NT2/D1 (cell line): ENCODE results near the gene GP9.
A peak's percentile ranks its signal among the peaks of the same experiment; 100 is the strongest.

Experiments
- DNase-seq: peaks from one replicate; pipeline ENCODE4 v3.0.0-alpha.2; 2011; ENCODE audit warnings: low read depth, low spot score
- H3K27me3 ChIP-seq: 2 replicates; pipeline ENCODE4 v1.6.0; 2011; ENCODE audit warnings: mild to moderate bottlenecking; ENCODE audit not compliant: insufficient read length, insufficient read depth
- H3K36me3 ChIP-seq: 2 replicates; pipeline ENCODE4 v1.6.1; 2011; ENCODE audit warnings: mild to moderate bottlenecking, low read length, mixed read lengths; ENCODE audit not compliant: insufficient read depth, insufficient read length
- H3K4me1 ChIP-seq: 2 replicates; pipeline ENCODE4 v1.5.1; 2011; ENCODE audit not compliant: insufficient read depth, insufficient read length
- H3K4me3 ChIP-seq: 2 replicates; pipeline ENCODE4 v1.5.1; 2011; ENCODE audit warnings: low read depth; ENCODE audit not compliant: insufficient read length
- H3K9ac ChIP-seq: 2 replicates; pipeline ENCODE4 v1.6.0; 2011; ENCODE audit warnings: low read depth; ENCODE audit not compliant: insufficient read length
- H3K9me3 ChIP-seq: 2 replicates; pipeline ENCODE4 v1.5.1; 2011; ENCODE audit warnings: mild to moderate bottlenecking, low read length; ENCODE audit not compliant: insufficient read depth
- SUZ12 ChIP-seq: IDR thresholded peaks from 2 replicates; pipeline ENCODE4 v1.6.1; 2011; ENCODE audit not compliant: insufficient read length, insufficient read depth; ENCODE audit errors: extremely low read depth
- YY1 ChIP-seq: IDR thresholded peaks from 2 replicates; pipeline ENCODE4 v1.6.1; 2011; ENCODE audit not compliant: insufficient read length, insufficient read depth
- ZNF274 ChIP-seq: IDR thresholded peaks from 2 replicates; pipeline ENCODE4 v1.6.1; 2011; ENCODE audit warnings: mild to moderate bottlenecking, low read depth, low read length

Gene GP9

DNA sequence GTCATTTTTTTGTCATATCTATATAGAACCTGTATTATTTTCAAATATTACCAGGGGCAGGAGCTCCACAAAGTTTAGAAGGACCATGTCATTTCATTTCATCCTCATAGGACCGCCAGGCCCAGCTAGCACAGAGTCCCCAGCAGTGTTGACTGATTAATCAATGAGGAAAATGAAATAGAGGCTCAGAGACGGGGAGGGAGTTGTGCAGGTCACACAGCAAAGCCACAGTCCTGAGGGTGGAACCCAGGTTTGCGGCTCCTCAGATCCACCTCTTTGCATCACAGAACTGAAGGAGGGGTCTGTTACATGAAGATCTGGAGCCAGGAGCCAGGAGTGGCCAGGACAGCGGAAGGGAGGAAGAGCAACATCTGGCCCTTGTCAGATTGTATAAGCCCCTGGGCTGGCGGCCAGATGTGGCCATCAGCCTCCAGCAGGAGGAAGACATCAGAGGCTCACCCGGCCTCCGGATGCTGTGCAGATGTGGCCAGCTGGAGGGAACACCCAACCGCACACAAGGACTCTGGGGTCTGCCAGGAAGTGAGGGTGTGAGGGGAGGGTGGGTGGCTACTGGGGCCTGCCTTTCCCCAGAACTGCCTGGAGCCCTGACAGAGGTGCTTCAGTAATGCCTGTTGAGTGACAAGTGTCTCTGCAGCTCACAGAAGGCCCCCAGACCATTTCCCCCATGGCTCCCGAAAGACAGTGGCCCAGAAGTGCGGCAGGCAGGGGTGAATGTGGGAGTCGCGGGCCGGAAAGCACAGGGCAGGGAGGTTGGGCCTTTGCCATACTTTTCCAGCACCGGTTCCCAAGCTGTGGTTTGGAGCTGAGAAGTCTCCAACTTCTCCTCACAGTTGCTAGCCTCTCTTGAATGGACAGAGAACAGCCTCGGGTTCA is 38.2 kb upstream of the GP9 start:
- no peak for DNase-seq
- H3K4me3 ChIP-seq: no peak overlapping the region
- no peaks in the 10 kb centered on the region for H3K36me3 ChIP-seq
- H3K4me1 ChIP-seq: no peaks in the 10 kb centered on the region
- H3K9ac ChIP-seq: no peak overlapping the region
- no peaks in the 10 kb centered on the region for H3K27me3 ChIP-seq
- no peaks in the 10 kb centered on the region for H3K9me3 ChIP-seq
- TF ChIP-seq ZNF274 (no peak), SUZ12 (no peak), YY1 (no peak)

DNA sequence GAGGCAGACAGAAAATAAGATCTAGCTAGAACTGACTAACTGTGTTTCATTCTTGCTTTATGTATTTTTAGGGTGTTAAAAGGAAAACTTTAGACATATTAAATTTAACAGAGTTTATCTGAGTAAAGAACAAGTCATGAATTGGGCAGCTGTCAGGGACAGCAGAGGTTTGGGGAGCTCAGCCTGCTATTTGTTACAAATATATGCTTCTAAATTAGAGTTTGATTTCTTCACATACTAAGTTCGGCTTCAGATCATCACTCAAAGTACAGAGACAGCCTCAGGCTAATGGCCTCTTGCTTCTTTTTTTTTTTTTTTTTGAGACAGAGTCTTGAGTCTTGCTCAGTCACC is 37.6 kb upstream of the GP9 start:
- H3K4me1 ChIP-seq: no peaks in the 10 kb centered on the region
- H3K9me3 ChIP-seq: no peaks in the 10 kb centered on the region
- H3K9ac ChIP-seq: no peak overlapping the region
- no peak for TF ChIP-seq YY1
- no peak for TF ChIP-seq ZNF274
- no peak overlapping the region for H3K4me3 ChIP-seq
- no peak for DNase-seq
- no peaks in the 10 kb centered on the region for H3K27me3 ChIP-seq
- no peaks in the 10 kb centered on the region for H3K36me3 ChIP-seq

DNA sequence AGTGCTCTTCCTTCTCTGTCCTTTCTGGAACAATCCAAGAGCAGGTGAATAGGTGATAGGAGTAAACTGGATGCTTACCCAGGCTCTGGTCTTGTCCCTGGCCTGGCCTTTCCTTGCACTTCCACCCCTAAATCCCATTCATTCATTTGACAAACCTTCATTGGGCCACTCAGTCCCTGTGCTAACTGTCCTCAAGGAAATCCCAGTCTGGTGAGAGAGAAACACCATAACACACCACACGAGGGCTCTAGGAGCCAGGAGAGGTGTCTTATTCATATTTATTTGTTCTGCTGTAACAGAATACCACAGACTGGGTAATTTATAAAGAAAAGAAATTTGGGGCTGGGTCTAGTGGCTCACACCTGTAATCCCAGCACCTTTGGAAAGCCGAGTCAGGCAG is 36.7 kb upstream of the GP9 start:
- no peak overlapping the region for H3K9ac ChIP-seq
- H3K4me3 ChIP-seq: no peak overlapping the region
- DNase-seq: no peak
- no peaks in the 10 kb centered on the region for H3K9me3 ChIP-seq
- no peak for TF ChIP-seq SUZ12
- TF ChIP-seq ZNF274: no peak
- TF ChIP-seq YY1: no peak
- no peaks in the 10 kb centered on the region for H3K27me3 ChIP-seq
- H3K4me1 ChIP-seq: no peaks in the 10 kb centered on the region
- no peaks in the 10 kb centered on the region for H3K36me3 ChIP-seq

DNA sequence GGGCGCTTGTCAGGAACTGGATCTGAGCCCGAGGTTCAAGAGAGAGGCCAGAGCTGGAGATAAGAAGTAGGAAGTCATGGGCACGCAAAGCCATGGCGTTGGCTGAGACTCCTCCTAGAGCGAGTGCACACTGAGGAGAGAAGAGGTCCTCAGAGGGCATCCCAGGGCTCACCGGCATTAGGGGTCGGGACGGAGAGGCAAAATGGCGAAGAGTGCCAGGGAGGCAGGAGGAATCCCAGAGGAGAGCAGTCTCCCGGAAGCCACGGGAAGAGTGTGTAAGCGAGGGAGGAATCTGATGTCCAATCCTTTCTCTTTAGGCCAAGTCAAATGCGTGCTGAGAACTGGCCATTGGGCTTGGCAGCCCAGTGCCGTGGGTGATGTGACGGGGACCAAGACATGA is 35.5 kb upstream of the GP9 start:
- no peaks in the 10 kb centered on the region for H3K4me1 ChIP-seq
- H3K9ac ChIP-seq: no peak overlapping the region
- no peaks in the 10 kb centered on the region for H3K36me3 ChIP-seq
- DNase-seq: no peak
- peaks cover under 1% of the 10 kb centered on the region; the same call in 1 of the 2 replicates for H3K9me3 ChIP-seq
- TF ChIP-seq SUZ12: no peak
- no peak for TF ChIP-seq ZNF274
- TF ChIP-seq YY1: no peak
- H3K4me3 ChIP-seq: no peak overlapping the region
- H3K27me3 ChIP-seq: no peaks in the 10 kb centered on the region

DNA sequence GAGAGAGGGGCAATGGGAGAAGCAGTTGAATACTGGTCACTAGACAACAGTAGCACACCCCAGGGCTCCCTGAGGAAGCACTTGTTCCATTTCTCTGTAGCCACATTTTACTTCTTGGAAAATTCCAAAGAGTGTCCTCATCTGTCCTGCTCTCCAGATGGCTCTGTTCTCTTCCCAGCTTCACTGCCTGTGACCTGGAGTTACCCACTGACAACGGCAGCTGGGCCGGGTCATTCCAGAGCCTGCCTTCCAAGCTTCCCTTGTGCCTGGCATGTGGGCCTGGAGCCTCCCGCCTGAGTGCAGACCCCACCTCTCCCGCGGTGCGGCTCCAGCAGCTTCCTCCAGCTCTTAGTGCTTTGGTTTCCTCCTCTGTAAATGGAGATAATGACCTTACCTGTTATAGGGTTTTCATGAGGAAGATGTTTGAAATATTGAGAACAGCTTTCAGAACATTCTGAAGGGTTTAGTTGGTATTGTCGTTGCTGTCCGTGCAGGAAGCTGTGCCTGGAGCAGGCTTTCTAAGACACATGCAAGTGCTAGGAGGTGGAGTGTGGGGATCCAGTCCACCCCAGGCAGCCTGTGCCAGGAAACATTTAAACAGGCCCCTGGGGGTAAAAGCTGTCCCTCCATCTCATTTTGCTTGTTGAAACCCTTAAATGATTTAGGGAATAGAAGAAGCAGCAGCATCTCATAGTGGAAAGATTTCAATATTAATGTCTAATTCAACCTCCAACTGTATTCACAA is 34.7 kb upstream of the GP9 start:
- DNase-seq: no peak
- no peak overlapping the region for H3K4me3 ChIP-seq
- TF ChIP-seq SUZ12 (no peak), ZNF274 (no peak), YY1 (no peak)
- no peak overlapping the region for H3K9ac ChIP-seq
- H3K27me3 ChIP-seq: no peaks in the 10 kb centered on the region
- H3K9me3 ChIP-seq: peaks cover 4% of the 10 kb centered on the region; the same call in 1 of the 2 replicates
- no peaks in the 10 kb centered on the region for H3K36me3 ChIP-seq
- no peaks in the 10 kb centered on the region for H3K4me1 ChIP-seq

DNA sequence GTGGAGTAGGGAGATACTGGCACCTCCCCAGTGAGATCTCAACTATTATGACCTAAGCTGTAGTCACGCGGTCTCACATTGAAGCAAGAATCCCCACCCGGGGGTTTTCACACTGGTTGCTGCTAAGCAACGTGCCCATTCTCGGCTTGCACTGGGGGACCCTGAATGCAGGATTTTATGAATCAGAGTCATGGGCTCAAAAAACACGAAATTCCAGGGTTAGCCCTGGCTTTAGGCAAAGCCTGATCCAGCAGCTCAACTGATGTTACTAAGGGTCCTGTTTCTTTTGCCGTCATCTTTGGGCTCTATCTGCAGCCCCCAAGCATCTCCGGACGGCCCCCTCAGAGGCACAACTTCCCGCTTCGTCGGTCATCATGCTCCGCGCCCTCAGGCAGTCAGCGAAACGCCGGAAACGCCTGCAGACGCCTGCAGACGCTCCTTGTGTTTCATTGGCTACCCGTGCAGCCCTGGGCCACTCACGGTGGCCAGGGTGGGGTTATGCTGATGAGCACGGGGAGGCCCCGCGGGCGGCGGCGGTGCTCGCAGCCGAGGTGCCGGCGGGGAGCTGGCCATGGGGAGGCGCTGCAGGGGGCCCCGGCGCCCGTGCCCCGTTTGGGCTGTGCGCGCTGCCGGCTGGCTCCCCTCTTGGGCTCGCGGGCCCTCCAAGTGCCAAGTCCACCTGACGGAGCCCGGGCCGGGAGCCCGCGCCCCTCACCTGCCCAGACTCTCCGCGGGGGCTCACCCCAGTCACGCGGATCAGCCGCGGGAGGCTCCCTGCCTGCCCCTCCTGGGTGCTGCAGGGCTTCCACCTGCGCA is 33.6 kb upstream of the GP9 start:
- peak overlapping the region; percentile 58 for H3K9ac ChIP-seq
- peak overlapping the region; percentile 35 for H3K4me3 ChIP-seq
- no peaks in the 10 kb centered on the region for H3K27me3 ChIP-seq

DNA sequence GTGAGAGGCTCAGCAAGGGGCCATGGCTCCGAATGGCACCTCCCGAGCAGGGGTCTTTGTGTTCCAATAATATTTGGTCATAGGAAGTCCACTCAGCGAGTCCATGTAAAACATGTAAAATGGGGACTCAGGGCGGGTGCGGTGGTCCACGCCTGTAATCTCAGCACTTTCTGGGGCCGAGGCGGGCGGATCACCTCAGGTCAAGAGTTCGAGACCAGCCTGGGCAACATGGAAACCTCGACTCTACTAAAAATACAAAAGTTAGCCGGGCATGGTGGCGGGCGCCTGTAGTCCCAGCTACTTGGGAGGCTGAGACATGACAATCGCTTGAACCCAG is 33.1 kb upstream of the GP9 start:
- Histone ChIP-seq H3K27me3 (no peaks in the 10 kb centered on the region), H3K4me3 (peak overlapping the region; percentile 35), H3K9ac (peak overlapping the region; percentile 58), H3K4me1 (peaks cover 3% of the 10 kb centered on the region), H3K9me3 (peaks cover 4% of the 10 kb centered on the region; the same call in 1 of the 2 replicates), H3K36me3 (no peaks in the 10 kb centered on the region)
- TF ChIP-seq SUZ12: no peak
- TF ChIP-seq ZNF274: no peak
- TF ChIP-seq YY1: no peak
- DNase-seq: no peak

More for the DNA sequence above, 33.6 kb upstream of the GP9 start:
- Histone ChIP-seq H3K36me3 (no peaks in the 10 kb centered on the region), H3K9me3 (peaks cover 4% of the 10 kb centered on the region; the same call in 1 of the 2 replicates), H3K4me1 (peaks cover 3% of the 10 kb centered on the region)
- DNase-seq: peak; percentile 89
- TF ChIP-seq SUZ12: no peak
- TF ChIP-seq ZNF274: no peak
- TF ChIP-seq YY1: no peak
